Retinal pigment epithelial cell (primary cell): ENCODE results near the gene RIMBP2.

Experiments used
- DNase-seq: peaks from one replicate; pipeline ENCODE4 v3.0.0-alpha.2; 2010; ENCODE audit warnings: low read depth
- H3K4me3 ChIP-seq: 2 replicates; pipeline ENCODE4 v1.5.1; 2011; ENCODE audit warnings: mild to moderate bottlenecking, low read length, control low read depth, moderate library complexity
- TF ChIP-seq, protein P1 (sequence below): conservative IDR thresholded peaks from 2 replicates; pipeline ENCODE4 v1.5.1; 2011; ENCODE audit warnings: low read depth, low read length, control low read depth, inconsistent platforms

RIMBP2 gene, protein sequence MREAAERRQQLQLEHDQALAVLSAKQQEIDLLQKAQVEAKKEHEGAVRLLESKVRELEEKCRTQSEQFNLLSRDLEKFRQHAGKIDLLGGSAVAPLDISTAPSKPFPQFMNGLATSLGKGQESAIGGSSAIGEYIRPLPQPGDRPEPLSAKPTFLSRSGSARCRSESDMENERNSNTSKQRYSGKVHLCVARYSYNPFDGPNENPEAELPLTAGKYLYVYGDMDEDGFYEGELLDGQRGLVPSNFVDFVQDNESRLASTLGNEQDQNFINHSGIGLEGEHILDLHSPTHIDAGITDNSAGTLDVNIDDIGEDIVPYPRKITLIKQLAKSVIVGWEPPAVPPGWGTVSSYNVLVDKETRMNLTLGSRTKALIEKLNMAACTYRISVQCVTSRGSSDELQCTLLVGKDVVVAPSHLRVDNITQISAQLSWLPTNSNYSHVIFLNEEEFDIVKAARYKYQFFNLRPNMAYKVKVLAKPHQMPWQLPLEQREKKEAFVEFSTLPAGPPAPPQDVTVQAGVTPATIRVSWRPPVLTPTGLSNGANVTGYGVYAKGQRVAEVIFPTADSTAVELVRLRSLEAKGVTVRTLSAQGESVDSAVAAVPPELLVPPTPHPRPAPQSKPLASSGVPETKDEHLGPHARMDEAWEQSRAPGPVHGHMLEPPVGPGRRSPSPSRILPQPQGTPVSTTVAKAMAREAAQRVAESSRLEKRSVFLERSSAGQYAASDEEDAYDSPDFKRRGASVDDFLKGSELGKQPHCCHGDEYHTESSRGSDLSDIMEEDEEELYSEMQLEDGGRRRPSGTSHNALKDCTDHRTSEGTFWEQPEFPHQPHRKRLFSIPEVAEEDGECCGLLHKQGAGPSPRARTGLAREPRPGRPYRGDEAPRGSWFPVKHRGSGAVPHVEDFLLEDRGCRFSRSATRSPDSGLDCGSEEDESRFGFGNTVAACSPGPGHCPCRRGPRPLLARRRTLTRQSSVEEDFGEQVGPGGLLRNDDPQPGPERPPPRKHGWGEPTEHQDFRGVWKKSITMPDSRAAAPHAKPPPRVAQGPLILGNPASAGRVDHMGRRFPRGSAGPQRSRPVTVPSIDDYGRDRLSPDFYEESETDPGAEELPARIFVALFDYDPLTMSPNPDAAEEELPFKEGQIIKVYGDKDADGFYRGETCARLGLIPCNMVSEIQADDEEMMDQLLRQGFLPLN (N-terminal part only)

DNA sequence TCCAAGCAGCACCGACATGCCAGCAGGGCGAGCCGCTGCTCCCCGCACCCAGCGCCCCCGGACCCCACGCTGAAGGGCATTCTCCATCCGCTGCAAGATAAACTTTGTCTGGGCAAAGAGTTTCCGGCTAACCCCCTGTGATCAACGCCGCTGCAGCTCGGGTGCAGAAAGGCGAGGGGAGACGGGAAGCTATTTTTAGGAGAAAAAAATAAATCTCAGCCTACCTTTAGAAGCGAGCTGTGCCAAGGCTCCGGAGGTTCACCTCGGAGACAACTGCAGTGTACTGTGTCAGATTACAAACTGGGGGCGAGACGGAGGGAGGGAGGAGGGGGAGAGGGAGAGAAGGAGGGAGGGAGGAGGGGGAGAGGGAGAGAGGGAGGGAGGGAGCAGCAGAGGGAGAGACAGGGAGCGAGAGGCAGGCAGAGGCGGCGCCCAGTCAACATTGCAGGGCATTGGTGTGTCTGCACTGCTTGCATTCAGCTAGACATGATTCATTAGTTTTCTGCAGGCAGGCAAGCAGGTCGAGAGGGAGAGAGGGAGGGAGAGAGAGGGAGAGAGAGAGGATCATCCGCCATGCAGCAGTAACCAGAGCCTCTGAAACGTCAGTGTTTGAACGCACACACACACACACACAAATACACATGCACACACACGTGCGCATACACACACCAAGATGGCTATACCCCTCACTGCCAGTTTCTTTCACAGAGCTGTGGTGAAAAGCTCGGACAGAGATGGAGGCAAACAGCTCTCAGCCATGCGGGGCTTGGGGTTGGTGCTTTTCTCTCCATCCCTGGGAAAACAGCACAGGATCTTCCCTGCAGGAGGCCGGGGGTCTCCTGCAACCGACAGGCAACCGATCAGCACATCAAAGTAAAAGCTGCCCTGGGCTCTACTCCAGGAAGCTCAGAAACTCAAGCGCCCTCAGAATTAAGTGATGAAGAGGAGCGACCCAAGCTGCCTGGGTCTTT, at the start of gene RIMBP2:
Gene RIMBP2, minus strand, starts transcription at position 302 of the 971 bp plus-strand sequence. CDS start 237,286 bp downstream, outside the sequence.
- DNase-seq, result no peak
- TF ChIP-seq, protein P1, sequence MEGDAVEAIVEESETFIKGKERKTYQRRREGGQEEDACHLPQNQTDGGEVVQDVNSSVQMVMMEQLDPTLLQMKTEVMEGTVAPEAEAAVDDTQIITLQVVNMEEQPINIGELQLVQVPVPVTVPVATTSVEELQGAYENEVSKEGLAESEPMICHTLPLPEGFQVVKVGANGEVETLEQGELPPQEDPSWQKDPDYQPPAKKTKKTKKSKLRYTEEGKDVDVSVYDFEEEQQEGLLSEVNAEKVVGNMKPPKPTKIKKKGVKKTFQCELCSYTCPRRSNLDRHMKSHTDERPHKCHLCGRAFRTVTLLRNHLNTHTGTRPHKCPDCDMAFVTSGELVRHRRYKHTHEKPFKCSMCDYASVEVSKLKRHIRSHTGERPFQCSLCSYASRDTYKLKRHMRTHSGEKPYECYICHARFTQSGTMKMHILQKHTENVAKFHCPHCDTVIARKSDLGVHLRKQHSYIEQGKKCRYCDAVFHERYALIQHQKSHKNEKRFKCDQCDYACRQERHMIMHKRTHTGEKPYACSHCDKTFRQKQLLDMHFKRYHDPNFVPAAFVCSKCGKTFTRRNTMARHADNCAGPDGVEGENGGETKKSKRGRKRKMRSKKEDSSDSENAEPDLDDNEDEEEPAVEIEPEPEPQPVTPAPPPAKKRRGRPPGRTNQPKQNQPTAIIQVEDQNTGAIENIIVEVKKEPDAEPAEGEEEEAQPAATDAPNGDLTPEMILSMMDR, result no peak

GRCh38 chr12:130765186-130765659, 49.1 kb upstream of the RIMBP2 start:
- H3K4me3 ChIP-seq, result no peak overlapping the region
- DNase-seq, result no peak
- TF ChIP-seq, protein P1, result no peak

More for the DNA sequence above, at the start of gene RIMBP2:
- no peak within 1 kb of the TSS for H3K4me3 ChIP-seq

GRCh38 chr12:130764475-130765185, 48.5 kb upstream of the RIMBP2 start:
- TF ChIP-seq, protein P1, result no peak
- DNase-seq, result no peak
- H3K4me3 ChIP-seq, result no peak overlapping the region

GRCh38 chr12:130764073-130764472, 48.0 kb upstream of the RIMBP2 start:
- TF ChIP-seq, protein P1, result no peak
- no peak overlapping the region for H3K4me3 ChIP-seq
- no peak for DNase-seq

DNA sequence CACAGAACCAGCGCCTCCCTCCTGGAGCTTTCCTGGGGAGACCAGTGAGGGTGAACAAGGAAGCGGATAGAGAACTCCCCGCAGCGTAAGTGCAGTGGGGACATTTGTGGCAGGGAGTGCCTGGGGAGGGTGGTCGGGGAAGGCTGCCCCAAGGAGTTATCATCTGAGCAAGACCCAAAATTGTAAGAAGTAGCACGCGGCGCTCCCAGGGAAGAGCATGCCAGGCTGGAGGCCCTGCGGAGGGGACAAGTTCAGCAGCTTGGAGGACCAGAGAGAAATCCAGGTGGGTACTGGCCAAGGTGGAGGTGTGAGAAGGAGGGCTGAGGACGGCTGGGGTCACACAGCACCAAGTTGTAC, 46.2 kb upstream of the RIMBP2 start:
- TF ChIP-seq, protein P1, result no peak
- no peak overlapping the region for H3K4me3 ChIP-seq
- DNase-seq, result no peak
